GM18907 (cell line): ENCODE data around the gene MRFAP1.

ENCODE experiments used
- ATAC-seq: cut with Tn5 transposase; IDR thresholded peaks from one replicate; pipeline ENCODE4 v1.9.1; 2021; ENCODE audit warnings: mild to moderate bottlenecking, moderate library complexity; ENCODE audit not compliant: unreplicated experiment

MRFAP1 gene

GRCh38 chr4:6688879-6689505 lies 48.5 kb downstream of the MRFAP1 start:
- peak; percentile 79 for ATAC-seq

- ATAC-seq: no peak
Observed at GRCh38 chr4:6689506-6689960, 49.0 kb downstream of the MRFAP1 start.
